Measurements from ENCODE around the gene CHPF2. TPM values are rescaled to one million over a fixed set of nuclear protein-coding genes. Genes with fewer than 3 reads are reported as not detected.

Gene CHPF2
- total RNA-seq, 3 donors from 2014 or later: 24.5 to 40.6 (median 38.3) TPM

- peak overlapping the region; percentile 91 to 99 (median 97) for H3K4me3 ChIP-seq
- no peaks in the 10 kb centered on the region for H3K36me3 ChIP-seq
- intact Hi-C loops (cut with DNase I; ENCODE audit: low total_unique reads): no loop called here
- no peaks in the 10 kb centered on the region for H3K27me3 ChIP-seq
- peak overlapping the region; percentile 86 to 87 for H3K27ac ChIP-seq
- H3K4me1 ChIP-seq: peaks cover 9 to 11% of the 10 kb centered on the region in 2 donors
- DNase-seq (ENCODE audit: low spot score in 2 of 2): no peak
- TF ChIP-seq, protein P1, sequence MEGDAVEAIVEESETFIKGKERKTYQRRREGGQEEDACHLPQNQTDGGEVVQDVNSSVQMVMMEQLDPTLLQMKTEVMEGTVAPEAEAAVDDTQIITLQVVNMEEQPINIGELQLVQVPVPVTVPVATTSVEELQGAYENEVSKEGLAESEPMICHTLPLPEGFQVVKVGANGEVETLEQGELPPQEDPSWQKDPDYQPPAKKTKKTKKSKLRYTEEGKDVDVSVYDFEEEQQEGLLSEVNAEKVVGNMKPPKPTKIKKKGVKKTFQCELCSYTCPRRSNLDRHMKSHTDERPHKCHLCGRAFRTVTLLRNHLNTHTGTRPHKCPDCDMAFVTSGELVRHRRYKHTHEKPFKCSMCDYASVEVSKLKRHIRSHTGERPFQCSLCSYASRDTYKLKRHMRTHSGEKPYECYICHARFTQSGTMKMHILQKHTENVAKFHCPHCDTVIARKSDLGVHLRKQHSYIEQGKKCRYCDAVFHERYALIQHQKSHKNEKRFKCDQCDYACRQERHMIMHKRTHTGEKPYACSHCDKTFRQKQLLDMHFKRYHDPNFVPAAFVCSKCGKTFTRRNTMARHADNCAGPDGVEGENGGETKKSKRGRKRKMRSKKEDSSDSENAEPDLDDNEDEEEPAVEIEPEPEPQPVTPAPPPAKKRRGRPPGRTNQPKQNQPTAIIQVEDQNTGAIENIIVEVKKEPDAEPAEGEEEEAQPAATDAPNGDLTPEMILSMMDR (IDR thresholded peaks at IDR 0.05): no peak
- TF ChIP-seq POLR2AphosphoS5 (IDR thresholded peaks at IDR 0.05) (no peak), POLR2A (IDR thresholded peaks at IDR 0.05) (no peak)
- no peaks in the 10 kb centered on the region for H3K9me3 ChIP-seq
These were observed 826 bp downstream of the CHPF2 start for GRCh38 chr7:151232917-151233701.

GRCh38 chr7:151233804-151234203 is 1.5 kb downstream of the CHPF2 start:
- intact Hi-C loops (cut with DNase I; ENCODE audit: low total_unique reads): no loop called here
- TF ChIP-seq, protein P1 (IDR thresholded peaks at IDR 0.05): no peak
- TF ChIP-seq POLR2A (IDR thresholded peaks at IDR 0.05): no peak
- no peak for TF ChIP-seq POLR2AphosphoS5 (IDR thresholded peaks at IDR 0.05)
- no peaks in the 10 kb centered on the region for H3K9me3 ChIP-seq
- no peaks in the 10 kb centered on the region for H3K36me3 ChIP-seq
- H3K4me3 ChIP-seq: peak overlapping the region in 2 of 3 donors; percentile 91 to 97
- H3K27me3 ChIP-seq: no peaks in the 10 kb centered on the region
- H3K27ac ChIP-seq: peak overlapping the region in 1 of 2 donors; percentile 86
- DNase-seq (ENCODE audit: low spot score in 2 of 2): no peak
- H3K4me1 ChIP-seq: peaks cover 9 to 11% of the 10 kb centered on the region in 2 donors

DNA sequence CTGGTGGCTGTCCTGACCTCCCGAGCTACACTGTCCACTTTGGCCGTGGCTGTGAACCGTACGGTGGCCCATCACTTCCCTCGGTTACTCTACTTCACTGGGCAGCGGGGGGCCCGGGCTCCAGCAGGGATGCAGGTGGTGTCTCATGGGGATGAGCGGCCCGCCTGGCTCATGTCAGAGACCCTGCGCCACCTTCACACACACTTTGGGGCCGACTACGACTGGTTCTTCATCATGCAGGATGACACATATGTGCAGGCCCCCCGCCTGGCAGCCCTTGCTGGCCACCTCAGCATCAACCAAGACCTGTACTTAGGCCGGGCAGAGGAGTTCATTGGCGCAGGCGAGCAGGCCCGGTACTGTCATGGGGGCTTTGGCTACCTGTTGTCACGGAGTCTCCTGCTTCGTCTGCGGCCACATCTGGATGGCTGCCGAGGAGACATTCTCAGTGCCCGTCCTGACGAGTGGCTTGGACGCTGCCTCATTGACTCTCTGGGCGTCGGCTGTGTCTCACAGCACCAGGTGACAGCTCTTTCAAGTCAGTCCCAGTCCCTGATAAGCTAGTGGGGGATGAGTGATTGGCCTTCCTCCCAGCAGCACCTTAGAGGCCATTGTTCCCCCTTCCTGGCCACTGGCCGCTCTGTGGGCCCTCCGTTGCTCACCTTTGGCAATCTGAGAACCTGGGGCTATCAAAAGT is 3.0 kb downstream of the CHPF2 start:
- Histone ChIP-seq H3K4me1 (peaks cover 9 to 11% of the 10 kb centered on the region in 2 donors), H3K36me3 (no peaks in the 10 kb centered on the region), H3K27me3 (no peaks in the 10 kb centered on the region), H3K9me3 (no peaks in the 10 kb centered on the region), H3K4me3 (no peak overlapping the region), H3K27ac (peak overlapping the region in 1 of 2 donors; percentile 28)
- no peak for DNase-seq (ENCODE audit: low spot score in 2 of 2)
- intact Hi-C loops (cut with DNase I; ENCODE audit: low total_unique reads): no loop called here
- TF ChIP-seq POLR2A (IDR thresholded peaks at IDR 0.05): no peak
- TF ChIP-seq, protein P1 (IDR thresholded peaks at IDR 0.05): no peak
- TF ChIP-seq POLR2AphosphoS5 (IDR thresholded peaks at IDR 0.05): no peak

- H3K27me3 ChIP-seq: no peaks in the 10 kb centered on the region
- intact Hi-C loops (cut with DNase I; ENCODE audit: low total_unique reads): no loop called here
- H3K4me3 ChIP-seq: no peak overlapping the region
- peak overlapping the region; percentile 28 to 67 for H3K27ac ChIP-seq
- peaks cover 8 to 11% of the 10 kb centered on the region in 2 donors for H3K4me1 ChIP-seq
- no peaks in the 10 kb centered on the region for H3K36me3 ChIP-seq
- DNase-seq (ENCODE audit: low spot score in 2 of 2): no peak
- TF ChIP-seq, protein P1 (IDR thresholded peaks at IDR 0.05): no peak
- TF ChIP-seq POLR2AphosphoS5 (IDR thresholded peaks at IDR 0.05) (no peak), POLR2A (IDR thresholded peaks at IDR 0.05) (no peak)
- H3K9me3 ChIP-seq: no peaks in the 10 kb centered on the region
These were observed 4.1 kb downstream of the CHPF2 start for GRCh38 chr7:151236406-151236805.

All from breast epithelium (tissue), 4 donors.